ENCODE data around the gene RAB31.
"Not testable (repeated sequence)": the region's sequence is repeated elsewhere in the genome, so short reads cannot be mapped to it uniquely, and the experiment has no call there.

RAB31 gene, protein sequence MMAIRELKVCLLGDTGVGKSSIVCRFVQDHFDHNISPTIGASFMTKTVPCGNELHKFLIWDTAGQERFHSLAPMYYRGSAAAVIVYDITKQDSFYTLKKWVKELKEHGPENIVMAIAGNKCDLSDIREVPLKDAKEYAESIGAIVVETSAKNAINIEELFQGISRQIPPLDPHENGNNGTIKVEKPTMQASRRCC

DNA sequence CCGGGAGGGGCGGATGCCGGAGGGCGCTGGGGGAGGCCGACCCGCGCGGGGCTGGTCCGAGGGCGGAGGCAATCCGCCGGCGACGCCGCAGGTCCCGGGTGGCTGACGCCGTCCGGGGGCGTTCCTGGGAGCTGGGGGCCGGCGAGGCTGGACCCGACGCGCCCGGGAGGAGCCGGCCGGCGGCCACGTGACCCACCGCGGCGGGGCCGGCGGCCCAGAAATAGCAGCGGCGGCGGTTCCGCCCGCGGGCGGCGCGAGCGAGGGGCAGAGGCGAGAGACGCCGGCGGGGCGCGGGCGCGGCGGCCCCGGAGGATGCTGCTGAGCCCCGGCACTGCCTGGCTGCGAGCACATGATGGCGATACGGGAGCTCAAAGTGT lies at the start of gene RAB31:
Gene RAB31, plus strand, starts transcription at position 245 of the 377 bp plus-strand sequence. Its CDS starts 105 bp downstream, at position 350.
- DNase-seq, result peak; percentile 79

- DNase-seq, result no peak
These were observed 48.4 kb upstream of the RAB31 start for GRCh38 chr18:9659499-9660375.

DNA sequence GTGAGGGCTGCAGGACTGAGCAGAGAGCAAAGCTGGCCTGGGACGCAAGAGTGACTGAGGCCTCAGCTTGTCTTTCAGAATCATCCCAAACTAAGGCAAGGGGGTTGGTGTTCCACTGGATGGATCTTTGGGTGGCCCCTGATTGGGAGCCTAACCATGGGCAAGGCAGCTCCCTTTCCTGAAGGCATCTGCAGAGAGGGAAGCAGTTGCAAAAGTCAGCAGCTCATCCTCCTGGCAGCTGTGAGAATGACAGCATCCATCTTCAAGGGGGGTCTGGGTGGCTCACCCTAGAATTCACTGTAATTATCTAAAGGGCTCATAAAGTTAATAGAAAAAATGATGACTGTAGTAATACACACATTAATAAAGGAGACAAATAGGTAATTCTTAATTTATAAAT lies 46.5 kb upstream of the RAB31 start:
- no peak for DNase-seq

DNA sequence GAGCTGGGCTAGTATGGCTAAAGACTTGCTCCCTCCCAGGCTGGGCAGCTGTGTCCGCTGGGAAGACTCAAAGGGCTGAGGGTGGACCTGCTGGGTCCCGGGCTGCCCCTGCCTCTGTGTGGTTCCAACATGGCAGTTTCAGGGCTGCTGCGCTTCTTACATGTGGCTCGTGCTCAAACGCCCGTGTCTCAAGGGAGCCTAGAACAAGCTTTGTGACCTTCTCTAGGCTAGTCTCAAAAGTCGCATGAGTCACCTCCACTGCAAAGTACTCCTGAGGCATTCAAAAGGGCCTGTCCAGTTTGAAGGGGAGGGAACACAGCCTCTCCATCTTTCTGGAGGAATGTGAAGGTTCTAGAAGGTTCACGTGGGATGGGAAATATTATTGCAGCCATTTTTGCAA lies 44.7 kb upstream of the RAB31 start:
- peak; percentile 36 for DNase-seq

DNA sequence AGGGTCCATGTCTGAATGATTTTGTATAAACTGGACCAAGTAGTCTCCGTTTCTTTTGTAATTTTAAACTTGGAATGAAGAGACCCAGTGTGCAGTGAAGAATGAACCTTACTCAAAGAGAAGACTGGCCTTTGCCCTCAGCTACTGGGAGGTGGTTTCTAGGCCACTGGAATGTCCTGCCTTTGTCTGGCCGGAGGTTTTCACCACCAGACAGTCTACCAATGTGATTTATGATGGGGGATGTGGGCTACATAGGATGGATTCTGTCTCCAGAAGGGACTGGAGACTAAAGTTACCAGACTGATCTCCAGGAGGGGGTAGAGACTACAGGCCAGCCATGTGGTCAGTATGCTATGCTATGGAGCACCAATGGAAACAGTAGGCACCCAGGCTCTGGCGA lies 42.8 kb upstream of the RAB31 start:
- DNase-seq, result no peak

DNA sequence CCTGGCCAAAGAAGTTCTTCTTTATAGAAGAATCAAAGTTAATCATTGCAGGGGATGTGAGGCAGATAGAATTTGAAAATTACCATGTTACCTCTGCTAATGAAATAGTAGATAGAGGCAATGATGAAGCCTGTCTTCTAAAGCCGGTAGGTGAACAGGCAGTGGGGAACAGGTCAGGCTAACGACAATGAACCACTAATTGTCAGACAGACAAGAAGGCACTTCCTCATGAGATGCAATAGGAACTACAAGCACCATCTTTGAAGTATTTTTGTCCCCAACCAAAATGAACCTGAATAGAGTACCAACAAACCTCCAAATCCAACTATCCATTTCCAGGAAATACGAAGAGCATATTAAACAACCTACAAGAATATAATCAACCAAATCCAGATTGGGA lies 41.6 kb upstream of the RAB31 start:
- no peak for DNase-seq

DNA sequence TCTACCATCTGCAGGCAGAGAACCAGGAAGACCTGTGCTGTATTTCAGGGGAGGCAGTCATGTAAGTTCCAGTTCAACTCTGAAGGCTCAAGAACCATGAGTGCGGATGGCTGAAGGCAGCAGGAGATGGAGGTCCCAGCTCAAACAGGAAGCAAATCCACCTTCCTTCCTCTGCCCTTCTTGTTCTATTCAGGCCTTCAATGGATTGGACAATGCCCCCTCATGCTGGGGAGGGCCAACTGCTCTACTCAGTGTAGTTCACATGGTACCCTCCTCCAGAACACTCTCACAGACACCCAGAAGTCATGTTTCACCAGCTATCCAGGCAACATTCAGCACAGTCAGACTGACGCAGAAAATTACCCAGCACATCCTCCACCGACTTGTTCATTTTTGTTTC lies 39.1 kb upstream of the RAB31 start:
- DNase-seq, result no peak

DNA sequence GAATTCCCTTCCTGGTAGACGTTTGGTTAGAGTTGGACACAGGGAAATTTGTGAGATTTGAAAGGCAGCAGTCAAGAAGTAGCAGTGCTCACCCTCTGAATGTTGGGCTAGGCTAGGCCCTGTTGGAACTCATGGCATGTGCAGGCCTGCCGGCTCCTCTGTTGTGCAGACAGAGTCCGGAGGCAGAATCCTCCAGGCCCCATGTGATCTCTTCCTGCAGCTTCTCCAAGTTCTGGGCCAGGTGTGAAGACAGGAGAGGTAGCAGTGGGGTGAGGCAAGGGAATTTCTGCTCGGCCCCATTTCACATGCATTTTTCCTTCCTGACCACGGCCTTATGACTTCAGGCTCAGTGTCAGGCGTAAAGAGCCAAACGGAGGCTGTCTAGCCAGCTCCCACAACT lies 36.9 kb upstream of the RAB31 start:
- DNase-seq, result no peak

DNA sequence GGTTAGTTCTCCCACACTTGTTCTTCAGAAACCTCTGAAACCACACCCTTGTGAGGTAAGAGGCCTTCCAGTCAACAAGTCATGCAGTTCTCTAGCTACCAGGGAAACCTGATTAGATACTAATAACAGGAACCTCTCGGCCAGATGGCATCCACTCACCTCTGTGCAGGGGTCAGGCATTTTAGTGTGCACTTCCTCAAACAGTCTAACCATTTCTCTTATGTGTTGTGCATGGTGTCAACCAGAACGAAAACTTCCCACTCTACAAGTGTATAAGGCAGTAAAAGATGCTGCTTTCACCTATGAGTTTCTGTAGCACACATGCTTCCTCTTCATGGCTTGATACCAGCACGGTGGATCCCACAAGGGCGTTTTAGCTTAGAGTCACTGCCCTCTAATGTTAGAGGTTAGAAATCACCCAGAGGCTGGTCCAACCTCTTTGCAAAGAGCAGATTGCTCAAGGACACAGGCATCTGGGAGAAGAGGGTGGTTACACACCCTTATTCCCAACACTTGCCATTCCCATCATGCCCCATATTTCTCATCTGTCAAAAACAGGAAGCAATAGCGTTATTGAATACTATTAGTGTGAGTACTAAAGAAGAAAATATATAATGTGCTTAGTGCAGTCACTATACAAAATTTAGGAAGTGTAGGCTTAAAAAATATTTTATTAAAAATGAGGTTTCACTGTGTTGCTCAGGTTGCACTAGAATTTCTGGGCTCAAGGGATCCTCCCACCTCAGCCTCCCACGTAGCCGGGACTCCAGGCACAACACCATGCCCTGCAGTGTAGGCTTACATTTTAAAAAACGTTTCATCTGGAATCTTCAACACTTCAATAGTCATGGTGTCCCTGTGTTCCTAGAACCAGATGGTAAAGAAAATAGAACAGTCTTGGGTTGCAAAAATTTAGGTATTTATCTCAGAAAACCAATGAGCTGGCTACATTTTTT lies 34.5 kb upstream of the RAB31 start:
- peak; percentile 100 for DNase-seq

- DNase-seq, result not testable (repeated sequence)
These were observed 29.9 kb upstream of the RAB31 start for GRCh38 chr18:9678216-9678615.

GRCh38 chr18:9679125-9679524 lies 29.0 kb upstream of the RAB31 start:
- DNase-seq, result no peak

GRCh38 chr18:9681217-9681616 lies 26.9 kb upstream of the RAB31 start:
- peak; percentile 39 for DNase-seq

- no peak for DNase-seq
These were observed 25.5 kb upstream of the RAB31 start for GRCh38 chr18:9682572-9682971.

GRCh38 chr18:9683418-9684396 lies 24.4 kb upstream of the RAB31 start:
- DNase-seq, result peak; percentile 55

DNA sequence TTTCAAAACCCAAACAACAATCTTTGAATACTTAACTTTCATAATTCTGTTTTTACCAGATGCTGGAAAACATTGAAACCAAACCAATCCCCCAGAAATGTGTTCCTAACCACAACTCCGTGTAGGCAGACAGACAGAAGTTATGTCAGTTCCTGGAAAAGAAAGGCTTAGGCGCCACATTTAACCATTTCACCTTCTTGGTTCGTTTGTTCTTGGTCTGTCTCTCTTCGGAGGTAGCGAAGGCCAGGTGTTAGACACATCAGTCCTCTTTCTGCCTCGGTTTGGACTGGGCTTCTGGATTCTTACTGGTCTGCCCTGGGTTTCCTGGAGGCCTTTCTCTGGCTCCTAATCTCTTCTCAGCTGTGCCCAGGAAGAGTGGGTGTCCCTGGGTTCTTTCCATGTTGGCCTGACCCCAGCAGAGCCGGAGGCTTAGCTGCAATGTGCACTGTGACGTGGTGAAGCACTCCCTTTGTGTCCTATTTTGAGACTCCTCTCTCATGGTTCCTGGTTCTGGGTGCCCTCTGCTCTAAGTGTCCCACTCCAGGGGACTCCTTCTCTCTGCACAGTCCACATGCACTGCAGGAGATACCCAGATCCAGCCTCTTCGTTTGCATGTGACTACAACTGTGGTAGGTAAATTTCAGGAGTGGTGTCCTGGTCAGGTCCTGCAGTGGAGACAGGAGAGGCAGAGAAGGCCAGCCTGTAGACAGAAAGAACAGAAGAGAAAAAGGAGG lies 23.1 kb upstream of the RAB31 start:
- DNase-seq, result no peak

DNA sequence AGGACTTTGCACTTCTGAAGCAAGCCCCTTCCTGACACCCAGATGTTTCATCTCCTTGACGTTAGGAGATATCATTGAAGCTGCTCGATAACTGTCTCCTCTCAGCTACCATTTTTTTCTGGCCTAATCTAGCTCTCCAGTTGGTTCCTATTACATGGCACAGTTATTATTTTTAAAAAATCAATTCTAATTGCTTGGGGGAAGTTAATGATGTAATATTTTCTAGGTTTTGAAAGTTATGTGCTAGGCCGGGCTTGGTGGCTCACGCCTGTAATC lies 22.5 kb upstream of the RAB31 start:
- DNase-seq, result no peak

- DNase-seq, result peak; percentile 90
These were observed 19.9 kb upstream of the RAB31 start for GRCh38 chr18:9688036-9688741.

DNA sequence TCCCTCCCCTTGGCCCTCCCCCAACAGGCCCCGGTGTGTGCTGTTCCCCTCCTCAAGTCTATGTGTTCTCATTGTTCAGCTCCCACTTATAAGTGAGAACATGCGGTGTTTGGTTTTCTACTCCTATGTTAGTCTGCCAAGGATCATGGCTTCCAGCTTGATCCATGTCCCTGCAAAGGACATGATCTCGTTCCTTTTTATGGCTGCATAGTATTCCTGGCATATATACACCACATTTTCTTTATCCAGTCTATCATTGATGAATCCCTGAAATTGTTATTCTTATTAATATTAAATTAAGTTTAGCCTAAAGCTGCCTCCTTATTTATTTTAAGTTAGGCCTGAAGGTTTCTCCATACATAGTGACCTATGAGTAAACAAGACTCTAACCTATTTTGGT lies 18.8 kb upstream of the RAB31 start:
- DNase-seq, result no peak

- no peak for DNase-seq
These were observed 17.5 kb upstream of the RAB31 start for GRCh38 chr18:9690418-9691188.

DNA sequence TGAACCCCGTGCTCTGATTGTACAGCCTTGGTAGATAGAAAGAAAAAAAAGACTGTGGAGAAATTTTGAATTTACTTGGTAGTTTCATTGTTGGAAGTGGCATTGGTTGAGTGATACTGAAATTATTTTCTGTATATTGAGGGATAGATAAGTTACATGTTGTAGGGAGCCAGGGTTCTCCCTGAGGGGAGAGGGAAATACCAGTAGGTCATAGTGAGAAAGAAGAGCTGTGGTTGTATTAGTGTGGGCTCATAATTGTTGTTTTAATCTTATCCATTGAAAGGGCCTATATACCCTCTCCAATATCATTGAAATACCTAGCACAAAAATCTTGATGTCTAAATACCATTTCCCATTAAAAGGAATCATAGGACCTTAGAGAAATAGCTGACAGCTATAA lies 16.9 kb upstream of the RAB31 start:
- no peak for DNase-seq
